NCI-H2196 (cell line): Measurements from ENCODE around the gene DUSP18.
"Not testable (repeated sequence)": the region's sequence is repeated elsewhere in the genome, so short reads cannot be mapped to it uniquely, and the experiment has no call there.

Experiments
- DNase-seq: peaks from one replicate; lab custom pipeline; 2025; ENCODE audit not compliant: unreplicated experiment; lab: John Stamatoyannopoulos, UW

The DUSP18 gene

GRCh38 chr22:30679895-30680690, 12.4 kb upstream of the DUSP18 start:
- DNase-seq: not testable (repeated sequence)

- DNase-seq: not testable (repeated sequence)
Observed at GRCh38 chr22:30676565-30676964, 8.9 kb upstream of the DUSP18 start.

GRCh38 chr22:30675436-30675835, 7.8 kb upstream of the DUSP18 start:
- no peak for DNase-seq

GRCh38 chr22:30674482-30674881, 6.8 kb upstream of the DUSP18 start:
- DNase-seq: no peak

GRCh38 chr22:30673136-30673535, 5.5 kb upstream of the DUSP18 start:
- no peak for DNase-seq

- DNase-seq: no peak
Observed at GRCh38 chr22:30671071-30671470, 3.4 kb upstream of the DUSP18 start.

GRCh38 chr22:30668386-30668710, 673 bp upstream of the DUSP18 start:
- DNase-seq: no peak

- DNase-seq: no peak
Observed at GRCh38 chr22:30667107-30667493, 575 bp downstream of the DUSP18 start.

- no peak for DNase-seq
Observed at GRCh38 chr22:30665786-30666185, 1.9 kb downstream of the DUSP18 start.

GRCh38 chr22:30665266-30665665, 2.4 kb downstream of the DUSP18 start:
- DNase-seq: no peak

GRCh38 chr22:30664798-30665197, 2.9 kb downstream of the DUSP18 start:
- no peak for DNase-seq

- no peak for DNase-seq
Observed at GRCh38 chr22:30662040-30662439, 5.6 kb downstream of the DUSP18 start.

GRCh38 chr22:30655532-30655931, 12.1 kb downstream of the DUSP18 start:
- DNase-seq: no peak

- DNase-seq: no peak
Observed at GRCh38 chr22:30654361-30654760, 13.3 kb downstream of the DUSP18 start.

GRCh38 chr22:30652852-30653251, 14.8 kb downstream of the DUSP18 start:
- DNase-seq: no peak

GRCh38 chr22:30650508-30651116, 17.1 kb downstream of the DUSP18 start:
- no peak for DNase-seq

GRCh38 chr22:30649430-30650007, 18.2 kb downstream of the DUSP18 start:
- DNase-seq: no peak

- DNase-seq: no peak
Observed at GRCh38 chr22:30648825-30649224, 18.9 kb downstream of the DUSP18 start.

GRCh38 chr22:30647536-30647935, 20.1 kb downstream of the DUSP18 start:
- no peak for DNase-seq

- no peak for DNase-seq
Observed at GRCh38 chr22:30646518-30647160, 21.0 kb downstream of the DUSP18 start.

GRCh38 chr22:30643055-30643875, 24.4 kb downstream of the DUSP18 start:
- DNase-seq: no peak
